Measurements from ENCODE around the gene SCRG1. TPM values are rescaled to one million over a fixed set of nuclear protein-coding genes. Genes with fewer than 3 reads are reported as not detected.

The SCRG1 gene
- total and polyA plus RNA-seq, 2 donors (not counting 1 experiment from before 2014, with no cell fraction given), result not detected

DNA sequence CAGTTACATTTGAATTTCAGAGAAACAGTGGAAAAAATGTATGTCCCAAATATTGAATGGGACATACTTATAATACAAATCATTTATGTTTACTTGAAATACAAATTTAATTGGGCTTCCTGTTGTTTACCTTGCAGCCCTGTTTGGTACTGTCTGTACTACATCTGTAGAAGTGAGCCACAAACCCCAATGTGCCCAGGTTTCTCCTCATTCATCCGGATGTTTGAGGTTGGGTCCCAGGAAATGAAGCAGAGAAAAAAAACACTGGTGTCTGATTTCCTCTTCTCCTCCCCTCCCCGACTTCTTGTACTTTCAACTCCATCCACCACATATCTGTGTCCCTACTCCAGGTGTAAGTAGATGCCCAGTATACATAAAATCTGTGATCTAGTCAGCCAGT, 27.1 kb upstream of the SCRG1 start:
- Mint-ChIP-seq H3K4me1 (no peaks in the 10 kb centered on the region), H3K4me3 (no peak overlapping the region), H3K9me3 (ENCODE audit: insufficient read depth) (no peaks in the 10 kb centered on the region), H3K27me3 (no peaks in the 10 kb centered on the region), H3K27ac (no peak overlapping the region)
- no peak for TF ChIP-seq EZH2 (IDR thresholded peaks at IDR 0.05; ENCODE audit: borderline replicate concordance, insufficient read depth, low read depth, low read length, poor library complexity, severe bottlenecking)
- TF ChIP-seq, protein P1, sequence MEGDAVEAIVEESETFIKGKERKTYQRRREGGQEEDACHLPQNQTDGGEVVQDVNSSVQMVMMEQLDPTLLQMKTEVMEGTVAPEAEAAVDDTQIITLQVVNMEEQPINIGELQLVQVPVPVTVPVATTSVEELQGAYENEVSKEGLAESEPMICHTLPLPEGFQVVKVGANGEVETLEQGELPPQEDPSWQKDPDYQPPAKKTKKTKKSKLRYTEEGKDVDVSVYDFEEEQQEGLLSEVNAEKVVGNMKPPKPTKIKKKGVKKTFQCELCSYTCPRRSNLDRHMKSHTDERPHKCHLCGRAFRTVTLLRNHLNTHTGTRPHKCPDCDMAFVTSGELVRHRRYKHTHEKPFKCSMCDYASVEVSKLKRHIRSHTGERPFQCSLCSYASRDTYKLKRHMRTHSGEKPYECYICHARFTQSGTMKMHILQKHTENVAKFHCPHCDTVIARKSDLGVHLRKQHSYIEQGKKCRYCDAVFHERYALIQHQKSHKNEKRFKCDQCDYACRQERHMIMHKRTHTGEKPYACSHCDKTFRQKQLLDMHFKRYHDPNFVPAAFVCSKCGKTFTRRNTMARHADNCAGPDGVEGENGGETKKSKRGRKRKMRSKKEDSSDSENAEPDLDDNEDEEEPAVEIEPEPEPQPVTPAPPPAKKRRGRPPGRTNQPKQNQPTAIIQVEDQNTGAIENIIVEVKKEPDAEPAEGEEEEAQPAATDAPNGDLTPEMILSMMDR (IDR thresholded peaks at IDR 0.05), result no peak
- Histone ChIP-seq H3K79me2 (ENCODE audit: control insufficient read depth, insufficient read depth, low read length) (no peaks in the 10 kb centered on the region), H3K4me1 (ENCODE audit: control insufficient read depth in 2 of 2, insufficient read depth in 2 of 2, low read length in 2 of 2) (no peaks in the 10 kb centered on the region), H3K4me3 (ENCODE audit: control extremely low read depth in 1 of 5, extremely low read depth in 1 of 5, insufficient read depth in 1 of 5, low read depth in 2 of 5, low read length in 4 of 5) (no peak overlapping the region), H3K27me3 (replicated peaks in 1 of 4; ENCODE audit: control extremely low read depth in 1 of 4, control insufficient read depth in 3 of 4, insufficient read depth in 4 of 4, low read length in 3 of 4) (no peaks in the 10 kb centered on the region), H3K4me2 (replicated peaks; ENCODE audit: low read depth, low read length, poor library complexity, severe bottlenecking) (no peak overlapping the region), H3K36me3 (replicated peaks in 1 of 2; ENCODE audit: control extremely low read depth in 1 of 2, control insufficient read depth in 1 of 2, extremely low read depth in 1 of 2, insufficient read depth in 2 of 2, low read length in 1 of 2) (no peaks in the 10 kb centered on the region), H3K27ac (ENCODE audit: low read length in 2 of 2) (no peak overlapping the region), H4K20me1 (ENCODE audit: control insufficient read depth, insufficient read depth, low read length, poor library complexity, severe bottlenecking) (no peaks in the 10 kb centered on the region), H3K9ac (ENCODE audit: low read length) (no peak overlapping the region), H2AFZ (ENCODE audit: insufficient read depth, low read depth, low read length, poor library complexity, severe bottlenecking) (no peak overlapping the region), H3K9me3 (ENCODE audit: control extremely low read depth in 1 of 3, control insufficient read depth in 2 of 3, insufficient read depth in 1 of 3, low read length in 2 of 3) (no peaks in the 10 kb centered on the region)
- no CpG with 5 or more reads among the region's 2 CpGs for WGBS (ENCODE audit: insufficient coverage)
- DNase-seq, result no peak
- intact Hi-C loops (cut with micrococcal nuclease), result no loop called here
- POLR2A ChIA-PET, result no interaction called here
- CTCF ChIA-PET, result no interaction called here
- no peak for ATAC-seq (ENCODE audit: low read depth)

DNA sequence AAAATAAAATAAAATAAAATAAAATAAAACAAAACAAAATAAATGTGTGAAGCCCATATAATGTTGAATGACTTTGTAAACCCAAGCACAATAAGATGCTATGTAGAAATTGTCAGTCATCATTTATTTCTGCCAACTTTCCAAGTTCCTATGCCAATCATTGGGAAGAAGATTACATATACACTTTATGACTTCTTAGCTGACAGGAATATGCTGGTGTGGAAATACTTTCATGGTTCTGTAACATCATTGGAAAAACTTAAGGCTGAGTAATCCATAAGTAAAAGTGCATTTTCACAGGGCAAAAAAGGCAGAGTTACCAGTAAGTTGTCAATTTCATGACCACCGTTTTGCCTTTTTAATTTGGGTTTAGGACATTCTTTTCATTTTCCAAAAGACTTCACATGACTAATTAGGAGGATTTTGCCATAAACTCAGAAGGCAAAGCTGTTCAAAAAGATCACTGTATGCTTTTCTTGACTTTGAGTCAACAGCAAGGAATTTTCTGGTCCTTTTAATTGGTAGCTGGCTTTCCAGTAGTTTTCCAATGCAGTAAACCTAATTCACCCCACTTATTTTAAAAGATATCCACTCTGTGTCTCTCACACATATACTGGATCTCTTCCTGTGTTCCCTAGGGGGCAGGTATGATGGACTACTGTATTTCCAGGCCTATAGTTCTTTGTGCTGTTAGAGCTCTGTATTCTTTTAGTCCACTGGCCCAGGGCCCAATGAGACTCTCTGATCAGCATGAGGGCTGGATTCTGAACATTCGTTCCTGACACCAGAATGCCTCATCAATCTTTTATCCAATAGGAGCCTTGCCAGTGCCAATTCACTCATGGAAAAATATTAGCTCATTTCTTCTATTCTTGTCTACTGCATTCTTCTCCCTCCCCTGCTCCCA, 26.2 kb upstream of the SCRG1 start:
- Histone ChIP-seq H4K20me1 (ENCODE audit: control insufficient read depth, insufficient read depth, low read length, poor library complexity, severe bottlenecking) (no peaks in the 10 kb centered on the region), H3K27me3 (replicated peaks in 1 of 4; ENCODE audit: control extremely low read depth in 1 of 4, control insufficient read depth in 3 of 4, insufficient read depth in 4 of 4, low read length in 3 of 4) (no peaks in the 10 kb centered on the region), H3K9me3 (ENCODE audit: control extremely low read depth in 1 of 3, control insufficient read depth in 2 of 3, insufficient read depth in 1 of 3, low read length in 2 of 3) (no peaks in the 10 kb centered on the region), H3K4me1 (ENCODE audit: control insufficient read depth in 2 of 2, insufficient read depth in 2 of 2, low read length in 2 of 2) (no peaks in the 10 kb centered on the region), H3K4me3 (ENCODE audit: control extremely low read depth in 1 of 5, extremely low read depth in 1 of 5, insufficient read depth in 1 of 5, low read depth in 2 of 5, low read length in 4 of 5) (no peak overlapping the region), H2AFZ (ENCODE audit: insufficient read depth, low read depth, low read length, poor library complexity, severe bottlenecking) (no peak overlapping the region), H3K79me2 (ENCODE audit: control insufficient read depth, insufficient read depth, low read length) (no peaks in the 10 kb centered on the region), H3K9ac (ENCODE audit: low read length) (no peak overlapping the region), H3K4me2 (replicated peaks; ENCODE audit: low read depth, low read length, poor library complexity, severe bottlenecking) (no peak overlapping the region), H3K27ac (ENCODE audit: low read length in 2 of 2) (no peak overlapping the region), H3K36me3 (replicated peaks in 1 of 2; ENCODE audit: control extremely low read depth in 1 of 2, control insufficient read depth in 1 of 2, extremely low read depth in 1 of 2, insufficient read depth in 2 of 2, low read length in 1 of 2) (no peaks in the 10 kb centered on the region)
- POLR2A ChIA-PET, result no interaction called here
- ATAC-seq (ENCODE audit: low read depth) (no peak), DNase-seq (no peak)
- Mint-ChIP-seq H3K27me3 (peaks cover 2% of the 10 kb centered on the region), H3K9me3 (ENCODE audit: insufficient read depth) (no peaks in the 10 kb centered on the region), H3K4me1 (no peaks in the 10 kb centered on the region), H3K27ac (no peak overlapping the region), H3K4me3 (no peak overlapping the region)
- WGBS (ENCODE audit: insufficient coverage), result 82% methylated on average over 1 of the region's 2 CpGs
- TF ChIP-seq, protein P1 (IDR thresholded peaks at IDR 0.05), result no peak
- no peak for TF ChIP-seq EZH2 (IDR thresholded peaks at IDR 0.05; ENCODE audit: borderline replicate concordance, insufficient read depth, low read depth, low read length, poor library complexity, severe bottlenecking)
- CTCF ChIA-PET, result interaction anchor here (1.1 to 1.8 kb wide), 2 partner anchors 12 to 106 kb away, joined by 7 to 10 read pairs; no protein-coding TSS in a partner anchor
- intact Hi-C loops (cut with micrococcal nuclease), result no loop called here
